Eye (tissue), 1 donor: Measurements from ENCODE around the gene OR52A5.
A peak's percentile ranks its signal among the peaks of the same experiment; 100 is the strongest.
"Not testable (repeated sequence)": the region's sequence is repeated elsewhere in the genome, so short reads cannot be mapped to it uniquely, and the experiment has no call there.

ENCODE experiments used
- DNase-seq: peaks from one replicate; pipeline ENCODE4 v3.0.0-alpha.2; 2015

The OR52A5 gene

GRCh38 chr11:5137996-5138395 lies at the start of gene OR52A5:
Gene OR52A5, minus strand, starts transcription at chr11:5138356. Its CDS starts 5,714 bp downstream, at chr11:5132642.
- no peak for DNase-seq

- no peak for DNase-seq
Observed at GRCh38 chr11:5178046-5178837, 40.1 kb upstream of the OR52A5 start.

GRCh38 chr11:5174934-5175333 lies 36.8 kb upstream of the OR52A5 start:
- no peak for DNase-seq

- no peak for DNase-seq
Observed at GRCh38 chr11:5171856-5172255, 33.7 kb upstream of the OR52A5 start.

- not testable (repeated sequence) for DNase-seq
Observed at GRCh38 chr11:5165898-5166297, 27.7 kb upstream of the OR52A5 start.

GRCh38 chr11:5164807-5165206 lies 26.7 kb upstream of the OR52A5 start:
- DNase-seq = not testable (repeated sequence)

GRCh38 chr11:5161045-5161444 lies 22.9 kb upstream of the OR52A5 start:
- DNase-seq = not testable (repeated sequence)

GRCh38 chr11:5160217-5160616 lies 22.1 kb upstream of the OR52A5 start:
- DNase-seq = not testable (repeated sequence)

- DNase-seq = no peak
Observed at GRCh38 chr11:5159806-5160205, 21.6 kb upstream of the OR52A5 start.

GRCh38 chr11:5154657-5155056 lies 16.5 kb upstream of the OR52A5 start, which contains the start of gene OR52A1:
Gene OR52A1, minus strand, starts transcription at chr11:5154757. Its CDS starts 2,388 bp downstream, at chr11:5152369.
- no peak for DNase-seq

GRCh38 chr11:5153574-5154431 lies 15.6 kb upstream of the OR52A5 start:
- no peak for DNase-seq

- DNase-seq = no peak
Observed at GRCh38 chr11:5151713-5152153, 13.6 kb upstream of the OR52A5 start.

- not testable (repeated sequence) for DNase-seq
Observed at GRCh38 chr11:5144206-5144605, 6.0 kb upstream of the OR52A5 start.

GRCh38 chr11:5137014-5137413 lies 1.1 kb downstream of the OR52A5 start:
- peak; percentile 9 for DNase-seq

GRCh38 chr11:5136261-5136660 lies 1.9 kb downstream of the OR52A5 start:
- DNase-seq = no peak

GRCh38 chr11:5131584-5132335 lies 6.4 kb downstream of the OR52A5 start:
- no peak for DNase-seq

- DNase-seq = no peak
Observed at GRCh38 chr11:5129457-5129877, 8.7 kb downstream of the OR52A5 start.

GRCh38 chr11:5124891-5125620 lies 13.1 kb downstream of the OR52A5 start:
- DNase-seq = no peak

- peak; percentile 92 for DNase-seq
Observed at GRCh38 chr11:5123802-5124521, 14.2 kb downstream of the OR52A5 start.

- no peak for DNase-seq
Observed at GRCh38 chr11:5118893-5119292, 19.3 kb downstream of the OR52A5 start.

GRCh38 chr11:5117588-5117987 lies 20.6 kb downstream of the OR52A5 start:
- no peak for DNase-seq
